Skin epidermis (tissue), 12 donors: ENCODE results near the gene FBXL16.
"Not testable (repeated sequence)": the region's sequence is repeated elsewhere in the genome, so short reads cannot be mapped to it uniquely, and the experiment has no call there.

Experiments used
- H3K27ac ChIP-seq, 21 experiments: fragments of 200-600 bp; sonication (generic) in 11 of 21; one replicate each; pipeline ENCODE4 v1.5.0; 2020; ENCODE audit warnings: mild to moderate bottlenecking in 3 of 21, inconsistent platforms in 2 of 21, moderate library complexity in 2 of 21
- H3K4me3 ChIP-seq, 7 experiments: fragments of 200-600 bp; sonication (generic) in 2 of 7; one replicate each; pipeline ENCODE4 v1.5.0; 2020; ENCODE audit warnings: inconsistent platforms in 2 of 7, mild to moderate bottlenecking in 2 of 7, moderate library complexity in 1 of 7

The FBXL16 gene

GRCh38 chr16:695355-696089, 10.1 kb downstream of the FBXL16 start:
- Histone ChIP-seq H3K4me3 (peak overlapping the region; percentile 15 to 51 (median 33)), H3K27ac (peak overlapping the region in 15 of 21 experiments; percentile 38 to 76 (median 66))

GRCh38 chr16:694863-695354, 10.7 kb downstream of the FBXL16 start:
- peak overlapping the region; percentile 15 to 51 (median 33) for H3K4me3 ChIP-seq

GRCh38 chr16:694187-694862, 11.3 kb downstream of the FBXL16 start:
- Histone ChIP-seq H3K4me3 (peak overlapping the region; percentile 15 to 51 (median 33)), H3K27ac (peak overlapping the region in 15 of 21 experiments; percentile 19 to 78 (median 60))

More at GRCh38 chr16:694863-695354, 10.7 kb downstream of the FBXL16 start:
- peak overlapping the region in 16 of 21 experiments; percentile 19 to 78 (median 60) for H3K27ac ChIP-seq

GRCh38 chr16:693766-694165, 11.8 kb downstream of the FBXL16 start:
- Histone ChIP-seq H3K4me3 (peak overlapping the region in 2 of 7 experiments; percentile 33 to 51), H3K27ac (peak overlapping the region in 4 of 21 experiments; percentile 0 to 31 (median 27))

- H3K27ac ChIP-seq = peak overlapping the region in 4 of 21 experiments; percentile 0 to 31 (median 27)
- H3K4me3 ChIP-seq = no peak overlapping the region
Measured at GRCh38 chr16:693364-693763, 12.2 kb downstream of the FBXL16 start.

GRCh38 chr16:692356-693108, 13.1 kb downstream of the FBXL16 start:
- Histone ChIP-seq H3K4me3 (no peak overlapping the region), H3K27ac (peak overlapping the region in 3 of 21 experiments; percentile 9 to 29 (median 25))

- not testable (repeated sequence) for H3K4me3 ChIP-seq
Measured at GRCh38 chr16:691242-691641, 14.4 kb downstream of the FBXL16 start.

GRCh38 chr16:689175-689897, 16.3 kb downstream of the FBXL16 start:
- H3K27ac ChIP-seq = peak overlapping the region in 20 of 21 experiments; percentile 74 to 98 (median 92)
- H3K4me3 ChIP-seq = peak overlapping the region; percentile 69 to 98 (median 88)

More at GRCh38 chr16:691242-691641, 14.4 kb downstream of the FBXL16 start:
- peak overlapping the region in 4 of 21 experiments; percentile 0 to 95 (median 92) for H3K27ac ChIP-seq

- Histone ChIP-seq H3K27ac (no peak overlapping the region), H3K4me3 (no peak overlapping the region)
Measured at GRCh38 chr16:687499-687898, 18.1 kb downstream of the FBXL16 start.

- Histone ChIP-seq H3K4me3 (no peak overlapping the region), H3K27ac (no peak overlapping the region)
Measured at GRCh38 chr16:686459-687260, 18.9 kb downstream of the FBXL16 start.

- no peak overlapping the region for H3K27ac ChIP-seq
Measured at GRCh38 chr16:685967-686366, 19.6 kb downstream of the FBXL16 start.

GRCh38 chr16:684961-685696, 20.5 kb downstream of the FBXL16 start:
- Histone ChIP-seq H3K27ac (peak overlapping the region in 20 of 21 experiments; percentile 46 to 91 (median 84)), H3K4me3 (peak overlapping the region; percentile 45 to 69 (median 64))

More at GRCh38 chr16:685967-686366, 19.6 kb downstream of the FBXL16 start:
- H3K4me3 ChIP-seq = no peak overlapping the region

- Histone ChIP-seq H3K4me3 (peak within 1 kb of the TSS; percentile 45 to 69 (median 64)), H3K27ac (peak within 1 kb of the TSS; percentile 47 to 91 (median 83))
Measured at GRCh38 chr16:684071-684794, 21.4 kb downstream of the FBXL16 start, which contains the start of gene JMJD8. Gene JMJD8 (minus strand): TSS chr16:684334. CDS start chr16:684319, 15 bp downstream.

- H3K27ac ChIP-seq = peak overlapping the region; percentile 47 to 91 (median 83)
Measured at GRCh38 chr16:683396-684070, 22.1 kb downstream of the FBXL16 start.

GRCh38 chr16:682493-683395, 22.9 kb downstream of the FBXL16 start:
- H3K27ac ChIP-seq = peak overlapping the region in 3 of 21 experiments; percentile 86 to 87 (median 86)
- peak overlapping the region in 5 of 7 experiments; percentile 45 to 88 (median 65) for H3K4me3 ChIP-seq

More at GRCh38 chr16:683396-684070, 22.1 kb downstream of the FBXL16 start:
- H3K4me3 ChIP-seq = peak overlapping the region; percentile 45 to 69 (median 64)
